BE2C (cell line): ENCODE results near the gene CEP170.
"Not testable (repeated sequence)": the region's sequence is repeated elsewhere in the genome, so short reads cannot be mapped to it uniquely, and the experiment has no call there.

Experiments used
- DNase-seq: peaks from one replicate; pipeline ENCODE4 v3.0.0-alpha.2; 2020
- H3K27me3 ChIP-seq: fragments of 250-450 bp; sonication (Bioruptor Pico); 2 replicates; pipeline ENCODE4 v1.5.1; 2020; ENCODE audit warnings: mild to moderate bottlenecking
- H3K36me3 ChIP-seq: fragments of 250-450 bp; sonication (Bioruptor Pico); 2 replicates; pipeline ENCODE4 v1.5.1; 2020; ENCODE audit warnings: mild to moderate bottlenecking
- H3K4me1 ChIP-seq: fragments of 250-450 bp; sonication (Bioruptor Pico); 2 replicates; pipeline ENCODE4 v1.5.1; 2020
- H3K4me3 ChIP-seq: 2 replicates; pipeline ENCODE4 v1.5.1; 2011; ENCODE audit warnings: low read depth, low read length
- H3K9me3 ChIP-seq: fragments of 250-450 bp; sonication (Bioruptor Pico); 2 replicates; pipeline ENCODE4 v1.5.1; 2020

The CEP170 gene

DNA sequence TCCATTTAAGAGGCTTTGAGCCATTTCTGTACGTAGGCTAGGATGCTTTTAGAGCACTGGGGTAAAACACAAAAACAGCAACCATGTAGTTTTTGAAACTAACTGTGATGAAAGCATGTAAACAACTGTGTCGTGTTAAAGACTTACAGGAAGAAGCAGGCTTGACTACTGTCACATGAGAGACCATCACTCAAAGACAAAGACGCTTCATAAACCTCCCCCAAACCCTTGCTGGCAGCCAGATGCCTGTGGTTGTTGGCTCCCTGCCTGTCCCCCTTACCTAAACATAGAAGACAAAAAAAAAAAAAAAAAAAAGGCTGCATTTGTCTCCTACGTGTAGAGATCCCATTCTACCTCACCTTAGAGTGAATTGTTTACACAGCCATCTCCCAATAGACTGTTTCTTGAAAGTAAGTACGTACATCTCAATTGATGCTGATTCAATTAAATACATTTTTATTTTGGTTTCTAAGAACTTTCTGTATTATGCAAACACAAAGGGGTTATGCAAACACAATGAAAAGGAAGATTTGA lies 132.1 kb downstream of the CEP170 start:
- not testable (repeated sequence) for H3K4me3 ChIP-seq, H3K4me1 ChIP-seq, H3K27me3 ChIP-seq, H3K36me3 ChIP-seq, DNase-seq, H3K9me3 ChIP-seq

DNA sequence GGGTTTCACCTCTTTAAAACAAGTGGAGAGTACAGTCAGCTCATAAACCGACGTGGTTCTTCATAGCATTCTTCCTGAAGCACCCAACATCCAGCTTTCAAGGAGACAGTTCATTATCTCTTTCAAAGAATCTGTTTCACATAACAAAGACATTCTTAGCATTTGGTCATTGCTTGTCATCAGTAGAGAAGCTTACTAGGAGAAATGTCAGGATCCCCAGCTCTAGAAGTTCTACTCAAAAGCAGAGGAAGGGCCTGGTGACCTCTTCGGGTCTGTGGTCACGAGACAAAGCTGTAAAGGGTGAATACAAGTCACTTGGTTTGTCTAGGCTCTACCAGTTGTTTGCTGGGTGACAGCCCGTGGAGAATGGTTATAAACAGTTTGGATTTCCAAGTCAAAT lies 133.1 kb downstream of the CEP170 start:
- not testable (repeated sequence) for H3K27me3 ChIP-seq, H3K4me3 ChIP-seq, H3K4me1 ChIP-seq, H3K36me3 ChIP-seq, DNase-seq, H3K9me3 ChIP-seq

DNA sequence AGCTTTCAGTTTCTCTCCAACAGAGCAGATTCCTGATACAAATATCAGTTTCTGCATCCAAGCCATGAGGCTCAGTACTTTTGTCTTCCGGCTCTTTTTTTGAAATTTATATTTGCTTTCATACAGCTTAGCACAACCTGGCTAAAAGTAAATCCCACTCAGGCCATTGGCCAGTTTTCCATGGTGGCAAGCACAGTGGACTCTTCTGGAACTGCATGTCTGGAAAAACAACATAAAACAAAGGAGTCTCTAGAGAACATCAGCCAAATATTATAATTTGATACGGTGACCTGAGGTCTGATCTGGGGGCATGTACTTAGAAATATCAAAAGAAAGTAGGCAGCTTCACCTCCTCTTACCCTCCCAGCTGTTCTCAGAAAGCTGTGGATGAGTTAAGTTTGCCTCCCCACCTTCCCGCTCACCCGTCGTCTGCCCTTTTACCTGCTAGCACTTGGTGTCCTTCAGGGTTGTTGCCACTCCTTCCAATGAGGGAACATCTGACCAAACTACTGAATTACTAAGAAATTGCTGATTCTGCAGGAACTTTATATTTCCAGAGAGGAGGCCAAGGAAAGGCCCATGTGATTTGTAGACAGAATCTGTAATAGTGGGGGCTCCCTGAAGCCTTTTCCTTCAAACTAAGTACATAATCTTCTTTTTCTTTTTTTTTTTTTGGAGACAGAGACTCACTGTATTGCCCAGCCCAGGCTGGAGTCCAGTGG lies 136.3 kb downstream of the CEP170 start:
- H3K27me3 ChIP-seq, H3K9me3 ChIP-seq, DNase-seq, H3K4me3 ChIP-seq, H3K36me3 ChIP-seq, H3K4me1 ChIP-seq: not testable (repeated sequence)

- H3K36me3 ChIP-seq, H3K9me3 ChIP-seq, H3K4me1 ChIP-seq, H3K4me3 ChIP-seq, DNase-seq, H3K27me3 ChIP-seq: not testable (repeated sequence)
Observed at GRCh38 chr1:243116187-243116586, 138.9 kb downstream of the CEP170 start.

DNA sequence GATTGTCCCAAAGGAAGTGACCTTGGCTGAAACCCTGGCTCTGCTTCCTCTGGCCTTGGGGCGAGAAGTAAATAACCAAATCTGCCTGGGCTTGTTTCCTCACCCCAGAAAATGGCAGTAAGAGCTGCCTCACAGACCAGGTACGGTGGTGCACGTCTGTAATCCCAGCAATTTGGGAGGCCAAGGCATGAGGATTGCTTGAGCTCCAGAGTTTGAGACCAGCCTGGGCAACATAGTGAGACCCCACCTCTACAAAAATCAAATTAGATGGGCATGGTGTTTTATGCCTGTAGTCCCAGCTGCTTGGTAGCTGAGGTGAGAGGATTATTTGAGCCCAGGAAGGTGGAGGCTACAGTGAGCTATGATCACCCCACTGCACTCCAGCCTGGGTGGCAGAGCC lies 140.3 kb downstream of the CEP170 start:
- not testable (repeated sequence) for DNase-seq, H3K36me3 ChIP-seq, H3K4me1 ChIP-seq, H3K9me3 ChIP-seq, H3K4me3 ChIP-seq, H3K27me3 ChIP-seq

GRCh38 chr1:243114059-243114713 lies 140.9 kb downstream of the CEP170 start:
- not testable (repeated sequence) for H3K4me1 ChIP-seq, H3K4me3 ChIP-seq, DNase-seq, H3K36me3 ChIP-seq, H3K27me3 ChIP-seq, H3K9me3 ChIP-seq

DNA sequence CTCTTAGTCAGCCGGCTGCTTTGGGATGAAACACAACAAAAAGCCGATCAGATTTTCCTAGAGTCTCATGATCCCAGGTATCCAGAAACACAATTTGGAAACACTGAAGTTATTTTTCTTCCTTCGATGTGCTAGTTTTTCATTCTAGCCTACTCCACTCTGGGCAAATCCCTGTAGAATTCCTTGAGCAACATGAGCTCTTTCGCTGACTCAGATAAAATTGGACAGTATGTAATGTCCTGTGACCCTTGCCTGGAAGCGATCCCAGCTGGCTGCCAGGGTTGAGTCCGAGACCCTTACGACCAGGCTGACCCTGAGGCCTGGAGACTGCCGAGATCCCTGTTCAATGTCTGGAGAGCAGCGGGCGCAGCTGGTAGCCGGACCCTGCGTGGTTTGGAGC lies 147.9 kb downstream of the CEP170 start:
- not testable (repeated sequence) for H3K4me1 ChIP-seq, H3K36me3 ChIP-seq, H3K4me3 ChIP-seq, DNase-seq, H3K9me3 ChIP-seq, H3K27me3 ChIP-seq

- not testable (repeated sequence) for DNase-seq, H3K4me3 ChIP-seq, H3K4me1 ChIP-seq, H3K27me3 ChIP-seq, H3K36me3 ChIP-seq, H3K9me3 ChIP-seq
Observed at GRCh38 chr1:243105652-243106332, 149.3 kb downstream of the CEP170 start.

- H3K4me1 ChIP-seq, H3K36me3 ChIP-seq, H3K9me3 ChIP-seq, DNase-seq, H3K27me3 ChIP-seq, H3K4me3 ChIP-seq: not testable (repeated sequence)
Observed at GRCh38 chr1:243105104-243105503, 150.0 kb downstream of the CEP170 start.

DNA sequence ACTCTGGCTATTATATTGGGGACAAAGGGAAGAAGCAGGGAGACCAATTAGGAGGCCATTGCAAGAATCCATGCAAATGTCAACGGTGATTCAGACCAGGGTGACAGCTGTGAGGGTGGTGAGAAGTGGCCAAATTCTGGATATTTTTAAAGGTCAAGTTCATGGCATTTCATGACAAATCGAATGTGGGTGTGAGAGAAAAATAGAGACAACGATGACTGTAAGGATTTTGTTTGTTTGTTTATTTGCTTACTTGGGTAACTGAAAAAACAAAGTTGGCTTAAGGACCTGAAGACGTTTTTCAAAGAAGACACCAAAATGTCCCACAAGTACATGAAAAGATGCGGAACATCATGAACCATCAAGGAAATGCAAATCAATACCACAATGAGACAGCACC lies 150.6 kb downstream of the CEP170 start:
- not testable (repeated sequence) for H3K36me3 ChIP-seq, DNase-seq, H3K9me3 ChIP-seq, H3K4me1 ChIP-seq, H3K4me3 ChIP-seq, H3K27me3 ChIP-seq

GRCh38 chr1:243101551-243102050 lies 153.5 kb downstream of the CEP170 start:
- H3K27me3 ChIP-seq, H3K4me1 ChIP-seq, H3K36me3 ChIP-seq, H3K9me3 ChIP-seq: not testable (repeated sequence)
- peak; percentile 83 for DNase-seq
- peak overlapping the region; percentile 53 for H3K4me3 ChIP-seq

GRCh38 chr1:243087368-243087767 lies 167.7 kb downstream of the CEP170 start:
- not testable (repeated sequence) for H3K27me3 ChIP-seq, H3K36me3 ChIP-seq, H3K4me1 ChIP-seq, H3K9me3 ChIP-seq, H3K4me3 ChIP-seq, DNase-seq
